Stimulated activated CD8-positive, alpha-beta memory T cell treated with anti-CD3 and anti-CD28 coated beads, Interleukin-15, amount 100 ng/mL, for 24 hours (primary cell): ENCODE measurements around the gene CELSR2.
"Not testable (repeated sequence)": the region's sequence is repeated elsewhere in the genome, so short reads cannot be mapped to it uniquely, and the experiment has no call there.

ENCODE experiments used
- DNase-seq: peaks from one replicate; pipeline ENCODE4 v3.0.0-alpha.2; 2020; ENCODE audit warnings: low read depth

Gene CELSR2

GRCh38 chr1:109248797-109249629 is at the start of gene CELSR2:
Gene CELSR2, plus strand, starts transcription at chr1:109249539. Its CDS starts 541 bp downstream, at chr1:109250080.
- DNase-seq: peak; percentile 30

DNA sequence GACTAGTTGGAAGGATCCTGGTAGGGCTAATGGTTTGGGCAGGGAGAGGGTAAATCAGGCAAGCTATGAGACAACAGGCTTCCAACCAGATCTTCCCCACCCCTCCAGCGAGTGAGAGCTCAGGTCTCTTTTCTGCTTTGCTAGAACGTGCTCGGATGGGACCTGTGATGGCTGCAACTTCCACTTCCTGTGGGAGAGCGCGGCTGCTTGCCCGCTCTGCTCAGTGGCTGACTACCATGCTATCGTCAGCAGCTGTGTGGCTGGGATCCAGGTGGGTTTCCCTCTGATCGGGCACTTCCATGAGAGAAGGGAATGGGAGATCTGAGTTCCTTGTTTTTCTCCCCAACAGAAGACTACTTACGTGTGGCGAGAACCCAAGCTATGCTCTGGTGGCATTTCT is 49.6 kb upstream of the CELSR2 start:
- no peak for DNase-seq

DNA sequence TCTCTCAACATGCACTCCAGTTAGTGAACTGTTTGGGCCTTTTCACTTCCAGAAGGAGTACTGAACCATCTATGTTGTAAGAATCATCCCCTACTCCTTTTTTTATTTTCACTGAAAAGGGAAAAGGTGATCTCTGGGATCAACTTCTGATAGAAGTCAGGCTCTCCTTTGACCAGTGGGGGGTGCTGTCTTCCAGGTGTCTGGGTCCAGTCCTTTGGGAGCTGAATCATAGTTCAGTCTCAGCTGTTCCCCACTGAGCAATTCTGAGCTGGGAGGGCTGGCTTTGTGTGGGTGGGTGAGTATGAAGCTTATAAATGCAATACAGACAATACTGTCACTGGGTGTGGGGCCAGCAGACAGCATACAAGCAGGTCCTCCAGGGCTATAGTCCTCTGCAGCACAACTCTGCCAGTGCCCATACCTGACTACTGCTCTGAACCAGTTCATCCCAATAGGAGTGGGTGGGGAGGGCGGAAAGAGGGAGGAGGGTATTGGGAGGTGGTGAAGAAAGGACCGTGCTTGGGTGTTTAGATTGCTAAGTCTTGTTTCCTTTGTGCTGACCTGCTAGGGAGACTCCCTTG is 48.1 kb upstream of the CELSR2 start:
- DNase-seq: peak; percentile 19

DNA sequence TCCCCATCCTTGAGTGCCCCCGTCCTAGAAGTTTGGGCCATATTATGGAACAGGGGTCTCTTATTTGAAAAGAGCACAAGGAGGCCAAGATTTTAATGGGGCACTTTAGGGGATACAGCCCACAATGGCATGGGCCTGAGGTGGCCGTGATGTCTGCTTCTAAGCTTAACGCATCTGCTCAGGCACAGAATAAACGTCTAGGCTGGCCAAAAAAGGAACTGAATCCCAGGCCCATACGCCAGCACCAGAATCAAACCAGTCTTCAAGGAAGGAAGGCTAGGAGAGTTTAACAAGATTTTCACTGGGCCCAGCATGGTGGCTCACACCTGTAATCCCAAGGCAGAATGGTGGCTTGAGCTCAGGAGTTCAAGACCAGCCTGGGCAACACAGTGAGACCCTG is 44.9 kb upstream of the CELSR2 start:
- no peak for DNase-seq

DNA sequence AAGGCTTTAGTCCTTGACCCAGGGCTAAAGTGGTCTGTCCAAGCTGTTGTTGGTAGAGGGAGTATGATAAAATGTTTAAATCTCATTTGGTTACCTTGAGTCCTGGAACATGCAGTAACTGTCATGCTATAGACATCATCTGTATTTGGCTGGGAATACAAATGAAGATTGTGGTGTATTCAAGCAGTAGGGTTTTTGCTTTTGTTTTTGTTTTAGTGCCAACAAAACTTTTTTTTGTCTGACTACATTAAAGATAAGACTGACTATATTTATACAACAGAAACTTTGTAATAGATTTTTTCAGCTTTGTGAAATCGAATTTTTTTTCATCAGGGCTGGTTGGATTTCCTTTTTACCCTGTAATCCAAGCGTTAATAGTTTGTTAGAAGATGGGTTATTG is 43.0 kb upstream of the CELSR2 start:
- DNase-seq: no peak

GRCh38 chr1:109207467-109208103 is 41.8 kb upstream of the CELSR2 start:
- DNase-seq: no peak

DNA sequence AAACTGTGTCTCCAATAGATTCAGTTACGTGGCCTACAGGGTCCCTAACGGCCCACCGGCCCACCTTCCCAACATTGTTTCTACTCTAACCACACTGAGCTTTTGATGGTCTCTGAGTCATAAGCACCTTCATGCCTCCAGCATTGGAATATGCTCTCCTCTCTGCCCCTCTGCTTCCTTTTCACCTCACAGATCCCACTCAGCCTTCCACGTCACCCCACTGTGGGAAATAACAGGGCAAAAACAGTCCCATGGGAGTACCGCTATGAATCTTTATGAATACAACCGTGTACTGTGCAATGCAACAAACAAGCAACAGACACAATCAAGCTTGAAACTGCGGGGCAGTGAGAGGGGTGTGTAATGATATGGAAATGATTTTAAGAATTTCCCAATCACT is 40.9 kb upstream of the CELSR2 start:
- DNase-seq: no peak

DNA sequence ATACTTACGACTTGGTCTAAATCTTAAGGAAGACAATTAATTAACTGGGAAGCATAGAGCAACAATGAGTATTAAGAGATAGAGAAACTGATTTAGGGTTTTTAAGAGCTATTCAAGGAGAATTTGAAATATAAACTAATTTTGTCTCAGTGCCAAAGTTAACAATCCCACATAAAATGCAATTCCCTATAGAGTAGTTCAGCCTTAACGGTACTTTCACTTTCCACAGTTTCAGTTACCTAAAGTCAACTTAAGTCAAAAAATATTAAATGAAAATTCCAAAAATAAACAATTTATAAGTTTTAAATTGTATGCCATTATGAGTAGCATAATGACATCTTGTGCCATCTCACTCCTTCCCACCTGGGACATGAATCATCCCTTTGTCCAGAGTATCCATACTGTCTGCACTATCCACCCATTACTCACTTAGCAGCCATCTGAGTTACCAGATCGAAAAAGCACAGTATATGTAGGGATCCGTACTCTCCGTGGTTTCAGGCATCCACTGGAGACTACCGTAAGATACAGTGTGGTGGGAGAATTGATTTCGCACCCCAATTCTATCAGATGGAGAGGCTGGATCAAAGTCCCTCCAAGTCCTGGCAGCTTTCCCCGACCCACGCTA is 40.4 kb upstream of the CELSR2 start:
- no peak for DNase-seq

DNA sequence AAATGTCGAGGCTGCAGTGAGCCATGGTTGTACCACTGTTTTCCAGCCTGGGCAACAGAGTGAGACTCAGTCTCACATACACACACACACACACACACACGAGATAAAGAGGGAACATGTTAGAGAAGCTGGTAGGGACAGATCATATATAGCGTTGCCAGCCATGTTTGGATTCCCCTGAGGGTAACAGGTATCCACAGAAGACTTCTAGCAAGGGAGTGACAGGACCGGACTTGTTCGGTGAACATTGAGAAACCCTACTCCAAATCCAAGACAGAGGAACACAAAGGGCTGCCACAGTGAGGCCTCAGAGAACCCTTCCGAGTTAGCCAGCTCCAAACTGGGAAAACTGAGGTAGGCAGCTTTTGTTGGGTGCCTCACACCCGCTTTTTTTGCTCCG is 39.3 kb upstream of the CELSR2 start:
- DNase-seq: no peak

DNA sequence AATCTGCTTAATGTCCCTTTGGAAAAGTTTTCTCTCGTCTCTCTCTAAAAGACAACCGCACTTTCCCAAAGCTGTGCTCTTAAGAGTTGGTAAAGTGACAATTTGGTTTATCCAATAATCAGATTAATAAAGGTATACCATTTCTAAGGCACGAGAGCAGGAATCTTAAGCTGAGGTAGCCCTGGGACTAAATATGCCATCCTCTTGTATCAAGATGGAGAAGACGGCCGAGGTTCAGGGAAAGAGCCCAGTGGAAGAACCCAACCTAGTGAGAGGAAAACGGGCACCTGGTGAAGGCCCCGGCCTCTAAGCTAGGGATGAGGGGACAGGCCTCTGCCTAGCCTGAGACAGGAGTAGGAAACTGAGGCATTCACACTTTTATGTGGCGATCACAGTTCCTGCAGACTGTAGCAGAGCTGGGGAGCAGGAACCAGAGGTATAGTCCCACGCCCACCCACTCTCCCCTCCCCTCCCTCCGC is 36.0 kb upstream of the CELSR2 start:
- no peak for DNase-seq

GRCh38 chr1:109213824-109214693 is 35.3 kb upstream of the CELSR2 start, which contains the start of gene SARS1:
Gene SARS1, plus strand, starts transcription at chr1:109213918. Its CDS starts 75 bp downstream, at chr1:109213993.
- peak; percentile 69 for DNase-seq

DNA sequence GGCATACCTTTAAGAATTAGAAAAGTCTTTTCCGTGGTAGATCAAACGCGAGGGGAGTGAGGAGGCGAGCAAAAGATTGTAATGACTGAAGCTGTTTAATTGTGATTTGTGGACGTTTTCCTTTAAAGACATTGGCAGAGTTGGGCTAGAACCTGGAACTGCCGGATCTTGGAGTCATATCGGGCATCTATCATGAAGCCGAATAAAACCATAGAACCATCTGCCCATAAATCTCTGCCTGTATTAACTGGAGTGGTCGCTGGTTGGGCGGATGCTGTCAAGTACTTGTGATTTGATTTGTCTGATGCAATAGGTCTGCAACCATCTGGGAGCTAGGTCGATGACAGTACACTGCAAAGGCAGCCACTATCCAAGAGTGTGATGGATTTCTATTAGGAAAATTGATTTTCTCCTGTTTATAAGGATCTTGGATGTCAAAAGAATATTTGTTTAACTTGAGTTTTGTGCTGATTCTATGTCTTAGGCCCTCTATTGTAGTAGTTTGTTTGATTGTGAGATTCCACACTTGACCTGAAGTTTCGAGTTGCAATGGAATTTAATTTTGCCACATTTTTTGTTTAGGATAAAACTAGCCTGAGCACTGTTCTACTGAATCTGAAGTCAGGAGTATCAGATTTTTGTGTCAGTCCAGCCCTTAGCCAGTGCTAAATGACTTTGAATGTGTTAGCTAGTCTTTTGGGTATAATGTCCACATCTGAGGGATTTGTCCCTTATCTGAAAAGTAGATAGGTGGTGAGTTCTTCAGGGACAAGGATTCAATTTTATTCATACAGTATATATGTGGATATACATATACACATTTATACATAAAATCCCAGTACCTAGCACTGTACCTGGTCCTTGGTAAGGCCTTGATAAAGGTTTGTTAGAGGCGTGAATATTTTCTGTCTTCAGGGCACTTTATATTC is 34.4 kb upstream of the CELSR2 start:
- no peak for DNase-seq

GRCh38 chr1:109216662-109217061 is 32.7 kb upstream of the CELSR2 start:
- DNase-seq: no peak

- DNase-seq: no peak
Measured at GRCh38 chr1:109218516-109218915, 30.8 kb upstream of the CELSR2 start.

DNA sequence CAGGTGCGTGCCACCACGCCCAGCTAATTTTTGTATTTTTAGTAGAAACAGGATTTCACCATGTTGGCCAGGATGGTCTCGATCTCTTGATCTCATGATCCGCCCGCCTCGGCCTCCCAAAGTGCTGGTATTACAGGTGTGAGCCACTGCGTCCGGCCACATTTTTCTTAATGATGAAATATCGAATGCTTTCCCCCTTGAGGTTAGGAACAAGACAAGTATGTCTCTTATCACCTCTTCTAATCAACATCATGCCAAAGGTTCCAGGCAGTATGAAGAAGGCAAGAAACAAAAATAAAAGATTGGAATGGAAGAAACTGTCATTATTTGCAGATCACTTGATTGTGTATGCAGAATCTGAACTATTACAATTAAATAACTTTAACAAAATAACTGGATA is 28.1 kb upstream of the CELSR2 start:
- DNase-seq: not testable (repeated sequence)

DNA sequence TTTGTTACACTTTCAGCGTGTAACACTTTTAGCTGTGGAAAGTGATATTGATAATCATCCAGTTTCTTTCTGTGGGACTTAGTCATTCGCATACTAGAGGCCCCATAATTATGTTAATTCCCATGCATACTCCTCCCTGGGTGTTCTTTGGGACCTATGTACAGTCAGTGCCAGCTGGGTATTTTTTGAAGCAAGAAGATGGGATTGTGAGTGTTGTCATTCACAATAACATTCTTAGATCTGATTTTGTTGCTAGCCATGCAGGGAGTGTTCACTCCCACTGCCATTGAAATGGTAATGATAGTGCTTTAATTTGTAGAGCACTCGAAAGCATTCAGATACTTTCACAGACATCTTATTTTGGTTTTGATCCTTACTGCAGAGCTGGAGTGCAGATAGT is 24.0 kb upstream of the CELSR2 start:
- no peak for DNase-seq

DNA sequence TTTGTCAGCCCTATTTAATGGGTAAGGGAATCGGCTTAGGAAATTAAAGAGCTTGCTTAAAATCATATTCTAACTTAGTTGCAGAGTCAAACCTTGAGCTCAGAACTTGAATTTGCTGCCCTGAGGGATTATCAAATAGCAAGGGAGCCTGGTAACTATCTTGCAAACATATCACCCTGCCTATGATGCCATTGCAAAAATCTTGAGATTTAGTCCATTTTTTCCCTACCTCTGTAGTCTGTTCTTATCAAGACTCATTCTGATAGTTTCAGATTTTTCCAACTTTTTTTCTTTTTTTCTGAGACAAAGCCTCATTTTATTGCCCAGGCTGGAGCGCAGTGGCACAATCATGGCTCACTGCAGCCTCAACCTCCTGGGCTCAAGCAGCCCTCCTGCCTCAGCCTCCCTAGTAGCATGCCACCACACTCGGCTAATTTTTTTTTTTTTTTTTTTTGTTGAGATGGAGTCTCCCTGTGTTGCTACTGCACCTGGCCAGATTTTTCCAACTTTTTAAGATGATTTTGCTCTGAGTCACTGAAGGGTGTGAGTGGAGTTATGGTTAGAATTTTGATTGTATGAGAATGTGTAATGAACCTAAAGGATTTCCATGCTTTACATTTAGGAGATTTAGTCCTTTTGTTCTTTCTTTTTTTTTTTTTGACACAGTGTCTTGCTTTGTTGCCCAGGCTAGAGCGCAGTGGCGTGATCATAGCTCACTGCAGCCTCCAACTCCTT is 23.5 kb upstream of the CELSR2 start:
- no peak for DNase-seq

- DNase-seq: no peak
Measured at GRCh38 chr1:109228167-109228566, 21.2 kb upstream of the CELSR2 start.

- no peak for DNase-seq
Measured at GRCh38 chr1:109229531-109230127, 19.7 kb upstream of the CELSR2 start.
